ENCODE measurements around the gene LANCL3.

GRCh38 chrX:37641859-37642258, 70.4 kb downstream of the LANCL3 start:
- TF ChIP-seq CTCF (IDR thresholded peaks at IDR 0.05; ENCODE audit: poor library complexity): no peak
- TF ChIP-seq EZH2 (IDR thresholded peaks at IDR 0.05; ENCODE audit: borderline replicate concordance): no peak
- TF ChIP-seq EZH2phosphoT487 (IDR thresholded peaks at IDR 0.05; ENCODE audit: low read depth, severe bottlenecking, unreplicated experiment): no peak

Measured in hepatocyte (in vitro differentiated cells).